Fibroblast of lung (primary cell): ENCODE results near the gene PDIA2. TPM values are rescaled to one million over a fixed set of nuclear protein-coding genes. Genes with fewer than 3 reads are reported as not detected.

Source experiments
- DNase-seq, 2 donors: peaks; one replicate each; pipeline versions ENCODE4 v3.0.0 to v3.0.0-alpha.2; 2010; ENCODE audit warnings: low read depth in 2 of 2
- H2AFZ ChIP-seq: 2 replicates; pipeline ENCODE4 v1.5.1; 2012; ENCODE audit warnings: low read length, control low read depth, inconsistent platforms
- H3K27ac ChIP-seq: 2 replicates; pipeline ENCODE4 v1.5.1; 2011; ENCODE audit warnings: low read length, control low read depth; ENCODE audit not compliant: insufficient read depth
- H3K27me3 ChIP-seq: 2 replicates; pipeline ENCODE4 v1.5.1; 2011; ENCODE audit warnings: mild to moderate bottlenecking, low read length; ENCODE audit not compliant: control insufficient read depth, insufficient read depth
- H3K36me3 ChIP-seq: 2 replicates; pipeline ENCODE4 v1.5.1; 2011; ENCODE audit warnings: low read length; ENCODE audit not compliant: control insufficient read depth, insufficient read depth
- H3K4me1 ChIP-seq: 2 replicates; pipeline ENCODE4 v1.5.1; 2011; ENCODE audit warnings: low read length; ENCODE audit not compliant: control insufficient read depth, insufficient read depth; ENCODE audit errors: extremely low read depth
- H3K4me2 ChIP-seq: 2 replicates; pipeline ENCODE4 v1.5.1; 2011; ENCODE audit warnings: low read length, control low read depth; ENCODE audit not compliant: insufficient read depth; ENCODE audit errors: extremely low read depth
- H3K4me3 ChIP-seq, 4 experiments: fragments of 200-600 bp in 1 of 4; sonication (generic) in 1 of 4; replicated peaks in 1 of 4; 2 replicates each; pipeline ENCODE4 v1.5.1; 2011 to 2016; ENCODE audit warnings: low read length in 4 of 4, low read depth in 3 of 4, mild to moderate bottlenecking in 3 of 4, control low read depth in 2 of 4, inconsistent platforms in 1 of 4, mixed read lengths in 1 of 4; ENCODE audit not compliant: insufficient read depth in 1 of 4; ENCODE audit errors: control extremely low read depth in 1 of 4
- H3K79me2 ChIP-seq: 2 replicates; pipeline ENCODE4 v1.5.1; 2012; ENCODE audit warnings: mild to moderate bottlenecking, low read length, inconsistent platforms; ENCODE audit not compliant: control insufficient read depth, insufficient read depth
- H3K9ac ChIP-seq: 2 replicates; pipeline ENCODE4 v1.5.1; 2011; ENCODE audit warnings: mild to moderate bottlenecking, low read length, control low read depth; ENCODE audit not compliant: insufficient read depth
- H3K9me3 ChIP-seq: 2 replicates; pipeline ENCODE4 v1.5.1; 2012; ENCODE audit warnings: low read depth, low read length; ENCODE audit not compliant: control insufficient read depth, insufficient read depth
- H4K20me1 ChIP-seq: 2 replicates; pipeline ENCODE4 v1.5.1; 2011; ENCODE audit warnings: low read length; ENCODE audit not compliant: control insufficient read depth, insufficient read depth; ENCODE audit errors: extremely low read depth
- EZH2 ChIP-seq: IDR thresholded peaks from 2 replicates; pipeline ENCODE4 v1.5.1; 2012; ENCODE audit warnings: low read length, control low read depth, mild to moderate bottlenecking; ENCODE audit errors: missing control alignments
- polyA plus RNA-seq, 2 donors: library from polyadenylated mRNA; depleted of rRNA in 1 of 2; stranded (reverse) in 1 of 2; unstranded in 1 of 2; fragments of >200 nt; gene quantifications; 2 replicates each; pipeline ENCODE4 v1.2.1, GENCODE V29; 2011 to 2012; ENCODE audit warnings: missing spikeins in 1 of 2
- total RNA-seq: library from RNA; depleted of rRNA; stranded (reverse); fragments of >200 nt; gene quantifications from 2 replicates; pipeline ENCODE4 v1.2.1, GENCODE V29; 2014
- TF ChIP-seq, protein P1 (sequence below), 2 donors: IDR thresholded peaks in 1 of 2; conservative IDR thresholded peaks in 1 of 2; 1 replicate in 1 of 2; 2 replicates in 1 of 2; pipeline ENCODE4 v1.5.1; 2011 to 2012; ENCODE audit warnings: low read length in 2 of 2, control low read depth in 1 of 2, inconsistent platforms in 1 of 2, low read depth in 1 of 2, mild to moderate bottlenecking in 1 of 2

PDIA2 gene
- total and polyA plus RNA-seq, 2 donors (not counting 1 experiment from before 2014, with no cell fraction given) = 0.06 to 0.33 TPM

DNA sequence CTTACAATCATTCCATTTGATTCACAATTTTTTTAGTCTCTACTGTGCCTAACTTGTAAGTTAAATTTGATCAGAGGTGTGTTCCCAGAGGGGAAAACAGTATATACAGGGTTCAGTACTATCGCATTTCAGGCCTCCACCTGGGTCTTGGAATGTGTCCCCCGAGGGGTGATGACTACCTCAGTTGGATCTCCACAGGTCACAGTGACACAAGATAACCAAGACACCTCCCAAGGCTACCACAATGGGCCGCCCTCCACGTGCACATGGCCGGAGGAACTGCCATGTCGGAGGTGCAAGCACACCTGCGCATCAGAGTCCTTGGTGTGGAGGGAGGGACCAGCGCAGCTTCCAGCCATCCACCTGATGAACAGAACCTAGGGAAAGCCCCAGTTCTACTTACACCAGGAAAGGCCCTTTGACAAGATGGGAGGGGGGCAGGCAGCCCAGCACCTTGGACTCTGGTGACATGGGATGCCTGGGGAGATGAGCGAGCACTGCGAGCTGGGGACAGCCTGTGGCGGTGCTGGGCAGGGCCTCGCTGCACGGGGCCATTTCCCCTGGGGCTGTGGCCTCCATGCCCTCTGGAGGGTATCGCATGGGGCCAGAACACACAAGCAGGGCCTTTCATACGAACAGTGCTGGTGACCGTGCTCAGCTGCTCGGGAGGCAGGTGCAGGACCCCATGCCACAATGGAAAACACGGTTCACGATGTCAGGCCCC is 33.9 kb downstream of the PDIA2 start:
- no peak overlapping the region for H3K4me3 ChIP-seq
- H4K20me1 ChIP-seq = no peaks in the 10 kb centered on the region
- H3K27ac ChIP-seq = no peak overlapping the region
- H3K4me2 ChIP-seq = no peak overlapping the region
- no peaks in the 10 kb centered on the region for H3K27me3 ChIP-seq
- peaks cover 3% of the 10 kb centered on the region for H3K36me3 ChIP-seq
- H3K9ac ChIP-seq = no peak overlapping the region
- TF ChIP-seq, protein P1, sequence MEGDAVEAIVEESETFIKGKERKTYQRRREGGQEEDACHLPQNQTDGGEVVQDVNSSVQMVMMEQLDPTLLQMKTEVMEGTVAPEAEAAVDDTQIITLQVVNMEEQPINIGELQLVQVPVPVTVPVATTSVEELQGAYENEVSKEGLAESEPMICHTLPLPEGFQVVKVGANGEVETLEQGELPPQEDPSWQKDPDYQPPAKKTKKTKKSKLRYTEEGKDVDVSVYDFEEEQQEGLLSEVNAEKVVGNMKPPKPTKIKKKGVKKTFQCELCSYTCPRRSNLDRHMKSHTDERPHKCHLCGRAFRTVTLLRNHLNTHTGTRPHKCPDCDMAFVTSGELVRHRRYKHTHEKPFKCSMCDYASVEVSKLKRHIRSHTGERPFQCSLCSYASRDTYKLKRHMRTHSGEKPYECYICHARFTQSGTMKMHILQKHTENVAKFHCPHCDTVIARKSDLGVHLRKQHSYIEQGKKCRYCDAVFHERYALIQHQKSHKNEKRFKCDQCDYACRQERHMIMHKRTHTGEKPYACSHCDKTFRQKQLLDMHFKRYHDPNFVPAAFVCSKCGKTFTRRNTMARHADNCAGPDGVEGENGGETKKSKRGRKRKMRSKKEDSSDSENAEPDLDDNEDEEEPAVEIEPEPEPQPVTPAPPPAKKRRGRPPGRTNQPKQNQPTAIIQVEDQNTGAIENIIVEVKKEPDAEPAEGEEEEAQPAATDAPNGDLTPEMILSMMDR (conservative IDR thresholded peaks at IDR 0.05 in 1 of 2, IDR thresholded peaks at IDR 0.05 in 1 of 2; ENCODE audit: low read depth in 1 of 2, low read length in 2 of 2) = no peak
- no peak for TF ChIP-seq EZH2
- H3K79me2 ChIP-seq = peaks cover 3% of the 10 kb centered on the region
- no peak overlapping the region for H2AFZ ChIP-seq
- no peaks in the 10 kb centered on the region for H3K9me3 ChIP-seq
- H3K4me1 ChIP-seq = no peaks in the 10 kb centered on the region
- DNase-seq = no peak

DNA sequence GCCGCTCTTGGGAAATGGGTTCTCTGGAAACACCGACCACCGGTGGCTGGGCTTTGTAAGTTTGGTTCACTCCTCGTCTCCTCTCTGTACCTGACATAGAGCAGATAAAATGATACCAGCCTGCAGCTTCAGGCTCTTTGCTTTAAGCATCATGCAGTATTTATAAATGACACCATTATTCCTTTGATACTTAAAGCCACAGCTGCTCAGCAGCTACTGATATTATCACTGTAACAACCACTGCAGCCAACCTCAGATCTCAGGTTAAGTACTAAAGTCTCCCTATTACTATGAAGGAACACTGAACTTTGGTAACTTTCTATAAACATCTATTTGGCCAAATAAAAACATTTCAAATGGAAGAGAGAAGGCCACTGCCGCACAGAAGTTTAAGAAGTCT is 34.6 kb downstream of the PDIA2 start:
- Histone ChIP-seq H3K27me3 (no peaks in the 10 kb centered on the region), H3K36me3 (peaks cover 3% of the 10 kb centered on the region), H4K20me1 (no peaks in the 10 kb centered on the region), H3K4me2 (no peak overlapping the region), H3K27ac (no peak overlapping the region), H3K79me2 (peaks cover 3% of the 10 kb centered on the region), H3K4me3 (no peak overlapping the region), H3K9me3 (no peaks in the 10 kb centered on the region), H3K4me1 (no peaks in the 10 kb centered on the region), H2AFZ (no peak overlapping the region), H3K9ac (no peak overlapping the region)
- no peak for DNase-seq
- TF ChIP-seq EZH2 = no peak

DNA sequence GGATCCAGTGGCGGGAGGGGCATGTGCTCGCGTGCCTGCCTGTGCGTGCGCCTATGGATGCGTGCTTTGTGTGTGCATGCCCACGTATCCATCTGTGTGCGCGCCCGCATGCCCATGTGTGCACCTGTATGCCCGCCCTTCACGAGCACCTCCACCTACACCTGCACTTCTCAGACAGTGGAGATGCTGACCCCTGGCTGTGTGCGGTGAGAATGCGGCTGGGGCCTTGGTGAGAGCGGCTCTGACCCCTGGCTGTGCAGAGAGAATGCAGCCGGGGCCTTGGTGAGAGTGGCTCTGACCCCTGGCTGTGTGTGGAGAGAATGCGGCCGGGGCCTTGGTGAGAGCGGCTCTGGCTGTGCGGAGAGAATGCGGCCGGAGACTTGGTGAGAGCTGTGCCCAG is 35.7 kb downstream of the PDIA2 start:
- peaks cover 3% of the 10 kb centered on the region for H3K36me3 ChIP-seq
- H3K4me2 ChIP-seq = no peak overlapping the region
- no peaks in the 10 kb centered on the region for H4K20me1 ChIP-seq
- H3K4me1 ChIP-seq = no peaks in the 10 kb centered on the region
- no peak overlapping the region for H3K27ac ChIP-seq
- H3K9ac ChIP-seq = no peak overlapping the region
- no peak overlapping the region for H2AFZ ChIP-seq
- H3K79me2 ChIP-seq = peaks cover 3% of the 10 kb centered on the region
- TF ChIP-seq, protein P1 (conservative IDR thresholded peaks at IDR 0.05 in 1 of 2, IDR thresholded peaks at IDR 0.05 in 1 of 2; ENCODE audit: low read depth in 1 of 2, low read length in 2 of 2) = no peak
- TF ChIP-seq EZH2 = no peak
- H3K4me3 ChIP-seq = no peak overlapping the region
- no peaks in the 10 kb centered on the region for H3K9me3 ChIP-seq
- DNase-seq = no peak
- H3K27me3 ChIP-seq = no peaks in the 10 kb centered on the region
